ENCODE results near the gene FNIP2. TPM values are rescaled to one million over a fixed set of nuclear protein-coding genes. Genes with fewer than 3 reads are reported as not detected.

FNIP2 gene
- total and polyA plus RNA-seq, 9 of the 15 experiments (the other 6 are each of a cell fraction or from before 2014, with no cell fraction given): 1.7 to 15.5 (median 8.3) TPM

DNA sequence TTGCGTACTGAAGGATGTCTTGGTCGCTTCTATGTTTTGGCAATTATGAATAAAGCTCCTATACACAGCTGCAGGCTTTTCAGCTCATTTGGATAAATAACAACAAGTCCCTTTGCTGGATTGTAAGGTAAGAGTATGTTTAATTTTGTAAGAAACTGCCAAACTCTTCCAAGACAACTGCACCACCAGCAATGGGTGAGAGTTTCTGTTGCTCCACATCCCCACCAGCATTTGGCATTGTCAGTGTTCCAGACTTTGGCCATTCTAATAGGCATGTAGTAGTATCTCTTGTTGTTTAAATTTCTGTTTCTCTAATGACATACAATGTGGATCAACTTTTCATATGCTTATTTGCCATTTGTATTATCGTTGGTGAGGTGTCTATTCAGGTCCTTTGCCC is 44.3 kb downstream of the FNIP2 start:
- no peak for DNase-seq (ENCODE audit: extremely low read depth in 1 of 4, low spot score in 3 of 4)
- H4K20me1 ChIP-seq (replicated peaks; ENCODE audit: control insufficient read depth, insufficient read depth, low read length): no peaks in the 10 kb centered on the region
- intact Hi-C loops (cut with micrococcal nuclease) (no loop called here), in situ Hi-C loops (cut with MboI) (no loop called here)
- H3K4me3 ChIP-seq: no peak overlapping the region
- peaks cover 11% of the 10 kb centered on the region; the same call in 1 of the 3 replicates for H3K79me2 ChIP-seq (ENCODE audit: control insufficient read depth, insufficient read depth, low read length)
- no peak overlapping the region for H2AFZ ChIP-seq (ENCODE audit: low read depth, low read length)
- H3K4me1 ChIP-seq (replicated peaks in 1 of 2; ENCODE audit: control insufficient read depth in 2 of 2, insufficient read depth in 2 of 2, low read length in 2 of 2): peaks cover 16 to 39% of the 10 kb centered on the region in 2 experiments
- H3K27ac ChIP-seq (ENCODE audit: extremely low read depth, low read depth, low read length): no peak overlapping the region
- no peak for FAIRE-seq
- ChIA-PET CTCF (ENCODE audit: low intra/inter-chr PET ratio) (no interaction called here), POLR2A (no interaction called here)
- no peak overlapping the region for H3K9ac ChIP-seq (ENCODE audit: insufficient read depth in 1 of 2, low read depth in 2 of 2, low read length in 2 of 2)
- no TSS peak for BruUV-seq (replicated peaks)
- H3K9me3 ChIP-seq (replicated peaks; ENCODE audit: control insufficient read depth, insufficient read depth, low read depth, low read length): no peaks in the 10 kb centered on the region
- WGBS (ENCODE audit: insufficient coverage, low coverage, missing lambda C conversion rate): 89% methylated on average over 3 of the region's 3 CpGs
- no peaks in the 10 kb centered on the region; the same call in 2 of the 3 replicates for H3K36me3 ChIP-seq (ENCODE audit: control insufficient read depth, insufficient read depth, low read length)
- no peaks in the 10 kb centered on the region for H3K9me1 ChIP-seq (ENCODE audit: control insufficient read depth, insufficient read depth, low read length)
- no peak for ATAC-seq
- no peak overlapping the region for H3K4me2 ChIP-seq (ENCODE audit: insufficient read depth, low read length)
- H3K27me3 ChIP-seq (ENCODE audit: control insufficient read depth in 2 of 2, insufficient read depth in 2 of 2, low read length in 2 of 2): no peaks in the 10 kb centered on the region
- no peak for TF ChIP-seq TARDBP (IDR thresholded peaks at IDR 0.05)
- TF ChIP-seq BRD4 (IDR thresholded peaks at IDR 0.05): no peak
- TF ChIP-seq POLR2B (IDR thresholded peaks at IDR 0.05; ENCODE audit: low read depth, partially characterized antibody): no peak
- TF ChIP-seq MAZ (CRISPR knock-in tag; conservative IDR thresholded peaks at IDR 0.05 in 1 of 2, IDR thresholded peaks at IDR 0.05 in 1 of 2): no peak
- no peak for TF ChIP-seq RBM25 (IDR thresholded peaks at IDR 0.05; ENCODE audit: low read depth, low read length, severe bottlenecking)
- TF ChIP-seq POLR2H (tag; IDR thresholded peaks at IDR 0.05; ENCODE audit: low read depth): no peak
- no peak for TF ChIP-seq ZNF224 (CRISPR knock-in tag; IDR thresholded peaks at IDR 0.05)
- TF ChIP-seq ZNF197 (CRISPR knock-in tag; IDR thresholded peaks at IDR 0.05; ENCODE audit: low read depth): no peak
- TF ChIP-seq, protein P1, sequence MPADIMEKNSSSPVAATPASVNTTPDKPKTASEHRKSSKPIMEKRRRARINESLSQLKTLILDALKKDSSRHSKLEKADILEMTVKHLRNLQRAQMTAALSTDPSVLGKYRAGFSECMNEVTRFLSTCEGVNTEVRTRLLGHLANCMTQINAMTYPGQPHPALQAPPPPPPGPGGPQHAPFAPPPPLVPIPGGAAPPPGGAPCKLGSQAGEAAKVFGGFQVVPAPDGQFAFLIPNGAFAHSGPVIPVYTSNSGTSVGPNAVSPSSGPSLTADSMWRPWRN (IDR thresholded peaks at IDR 0.05; ENCODE audit: low read depth): no peak
- no peak for TF ChIP-seq ZC3H8 (IDR thresholded peaks at IDR 0.05)
- TF ChIP-seq HCFC1 (IDR thresholded peaks at IDR 0.05; ENCODE audit: low read depth, low read length): no peak

Measured in K562 (cell line).